Smooth muscle cell of bladder (primary cell): ENCODE measurements around the gene FAM107B. TPM values are rescaled to one million over a fixed set of nuclear protein-coding genes. Genes with fewer than 3 reads are reported as not detected.

Source experiments
- total RNA-seq: library from RNA; depleted of rRNA; stranded (reverse); fragments of >200 nt; gene quantifications from 2 replicates; pipeline ENCODE4 v1.2.3, GENCODE V29; 2014

Gene FAM107B
- 16.2 and 16.8 TPM in 2 replicates for total RNA-seq

DNA sequence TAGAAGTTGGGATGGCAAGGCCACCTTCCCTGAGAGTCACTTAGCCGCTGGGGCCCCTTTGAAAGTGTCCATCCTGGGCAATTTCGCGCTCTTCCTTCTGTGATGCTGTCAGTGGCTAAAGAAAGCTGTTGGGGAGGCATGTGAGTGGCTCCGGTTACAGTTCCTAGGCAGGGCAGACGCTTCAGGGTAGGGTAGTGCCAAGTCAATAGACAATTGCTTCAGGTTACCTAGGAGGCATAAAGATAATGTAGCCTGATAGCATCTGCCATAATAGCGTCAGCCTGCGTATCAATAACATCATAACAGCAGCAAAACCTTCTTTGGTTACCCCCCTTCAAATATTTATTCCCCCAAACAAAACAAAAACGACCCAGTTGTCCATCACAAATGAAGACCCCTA is at the start of gene FAM107B:
Gene FAM107B (minus strand): TSS at position 101 of the 400 bp plus-strand sequence. CDS start 234 bp downstream, outside the sequence.

Other genes starting within 250 kb of the FAM107B start
- 1.1 and 2.2 TPM in 2 replicates for gene CDNF, start 63.1 kb upstream of the FAM107B start, total RNA-seq
- 10.4 and 11.9 TPM in 2 replicates for gene HSPA14, start 63.4 kb upstream of the FAM107B start, total RNA-seq
- gene MSANTD7, start 63.4 kb upstream of the FAM107B start, total RNA-seq: 14.5 and 17.2 TPM in 2 replicates
- 5.8 and 10.4 TPM in 2 replicates for gene SUV39H2, start 104.0 kb upstream of the FAM107B start, total RNA-seq
- 7.8 and 7.9 TPM in 2 replicates for gene DCLRE1C, start 179.2 kb upstream of the FAM107B start, total RNA-seq
- gene MEIG1, start 184.5 kb upstream of the FAM107B start, total RNA-seq: 0.28 TPM in 1 of 2 replicates, not detected in the other